HG03521 (cell line): Measurements from ENCODE around the gene FNDC10.
"Not testable (repeated sequence)": the region's sequence is repeated elsewhere in the genome, so short reads cannot be mapped to it uniquely, and the experiment has no call there.

Experiments used
- ATAC-seq: cut with Tn5 transposase; IDR thresholded peaks from one replicate; pipeline ENCODE4 v1.9.1; 2021; ENCODE audit warnings: mild to moderate bottlenecking, moderate library complexity; ENCODE audit not compliant: unreplicated experiment

The FNDC10 gene

DNA sequence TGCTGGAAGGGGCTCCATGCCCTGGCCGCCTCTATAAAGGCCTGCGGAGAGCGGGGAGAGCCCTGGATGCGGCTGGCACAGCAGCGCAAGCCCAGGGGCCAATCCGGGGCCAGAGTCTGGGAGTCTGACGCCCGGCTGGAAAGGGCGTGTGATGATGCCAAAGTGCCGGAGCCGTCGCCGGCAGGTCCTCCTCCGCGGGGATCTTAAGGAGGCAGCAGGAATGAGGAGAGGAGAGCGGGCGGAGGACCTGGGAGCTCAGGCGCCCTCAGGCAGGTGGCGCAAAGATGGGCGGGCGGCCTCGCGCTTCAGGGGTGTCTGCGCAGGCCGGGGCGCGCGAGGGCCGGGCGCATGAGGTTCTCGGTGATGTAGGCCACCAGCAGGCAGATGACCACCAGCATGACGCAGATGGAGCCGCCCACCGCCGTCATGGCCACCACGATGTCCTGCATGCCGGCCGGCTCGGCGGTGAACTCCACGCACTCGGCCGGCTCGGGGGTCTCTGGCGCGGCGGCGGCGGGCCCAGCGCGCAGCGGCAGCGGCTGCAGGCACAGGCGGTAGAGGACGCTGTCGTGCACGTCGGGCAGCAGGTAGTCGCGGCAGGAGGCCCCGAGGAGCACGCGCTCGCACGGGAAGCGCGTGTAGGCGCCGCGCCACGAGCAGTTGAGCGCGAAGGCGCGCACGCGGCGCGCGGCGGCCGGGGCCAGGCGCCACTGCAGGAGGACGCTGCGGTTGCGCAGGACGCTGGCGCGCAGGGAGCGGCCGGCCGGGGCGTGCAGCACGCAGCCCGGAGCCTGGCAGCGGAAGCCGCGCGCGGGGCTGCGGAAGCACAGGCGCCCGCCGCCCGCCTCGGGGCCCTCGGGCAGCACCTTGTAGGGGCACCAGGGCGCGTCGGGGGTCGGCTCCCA lies 653 bp downstream of the FNDC10 start:
- no peak for ATAC-seq

- no peak for ATAC-seq
These were observed 1.3 kb downstream of the FNDC10 start for GRCh38 chr1:1598720-1599029.

DNA sequence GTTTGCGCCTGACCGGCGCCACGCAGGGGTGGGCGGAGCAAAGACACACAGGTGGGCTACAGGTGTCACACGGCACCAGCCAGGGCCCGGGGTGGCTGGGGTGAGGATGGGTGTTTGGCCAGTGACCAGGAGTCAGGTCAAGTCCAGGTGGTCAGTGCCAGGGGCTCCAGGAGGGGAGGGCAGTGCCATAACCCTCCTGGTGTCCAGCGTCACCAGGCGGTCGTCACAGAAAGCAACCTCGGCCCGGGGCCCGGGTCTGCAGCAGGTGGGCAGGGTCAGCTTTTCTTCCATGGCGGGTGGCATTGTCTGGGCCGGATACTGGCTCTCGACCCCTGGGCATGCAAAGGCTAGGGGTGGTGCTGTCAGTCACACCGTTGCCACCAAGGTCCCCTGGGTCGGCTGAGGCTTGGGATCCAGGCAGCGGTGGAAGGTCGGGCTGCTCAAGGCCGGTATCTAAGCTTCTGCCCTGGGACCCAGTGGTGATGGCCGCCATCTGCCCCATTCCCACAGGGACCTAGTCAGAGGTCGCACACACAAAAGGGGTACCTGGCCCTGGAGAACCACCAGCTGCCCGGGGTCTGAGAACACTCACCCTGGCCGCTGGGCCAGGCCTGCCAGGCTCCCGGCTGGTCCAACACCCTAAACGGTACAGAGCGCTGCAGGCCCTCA lies 1.8 kb downstream of the FNDC10 start:
- ATAC-seq: no peak

DNA sequence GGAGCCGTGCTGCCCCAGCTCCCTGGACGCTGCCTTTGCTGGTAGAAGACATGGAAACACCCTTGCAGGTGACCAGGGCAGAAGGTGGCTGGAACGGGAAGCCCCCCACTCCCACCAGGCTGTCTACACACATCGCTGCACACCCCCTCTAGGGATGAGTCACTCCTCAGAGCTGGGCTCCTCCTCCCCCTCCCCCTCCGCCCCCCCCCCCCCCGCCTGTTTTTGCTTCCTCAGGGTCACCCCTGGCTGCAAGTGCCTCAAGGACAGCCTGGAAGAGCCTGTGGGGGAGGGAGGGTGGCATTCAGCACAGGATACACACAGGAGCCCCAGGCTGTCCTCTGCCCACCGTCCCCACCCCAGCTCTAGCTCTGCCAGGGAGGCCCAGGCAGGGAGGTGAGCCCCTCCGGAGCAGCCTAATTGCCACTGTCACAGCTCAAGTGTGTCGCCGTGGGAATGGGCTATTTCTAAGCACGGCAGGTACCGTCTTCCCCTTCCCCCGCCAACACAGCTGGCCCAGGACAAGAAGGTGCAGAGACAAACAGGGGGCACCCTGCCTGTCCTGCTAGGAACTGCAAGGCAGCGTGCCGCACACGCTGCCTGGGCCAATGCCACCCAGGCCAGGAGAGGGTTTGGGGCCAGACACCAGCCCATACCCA lies 2.5 kb downstream of the FNDC10 start:
- no peak for ATAC-seq

GRCh38 chr1:1596493-1597274 lies 3.3 kb downstream of the FNDC10 start:
- ATAC-seq: no peak

DNA sequence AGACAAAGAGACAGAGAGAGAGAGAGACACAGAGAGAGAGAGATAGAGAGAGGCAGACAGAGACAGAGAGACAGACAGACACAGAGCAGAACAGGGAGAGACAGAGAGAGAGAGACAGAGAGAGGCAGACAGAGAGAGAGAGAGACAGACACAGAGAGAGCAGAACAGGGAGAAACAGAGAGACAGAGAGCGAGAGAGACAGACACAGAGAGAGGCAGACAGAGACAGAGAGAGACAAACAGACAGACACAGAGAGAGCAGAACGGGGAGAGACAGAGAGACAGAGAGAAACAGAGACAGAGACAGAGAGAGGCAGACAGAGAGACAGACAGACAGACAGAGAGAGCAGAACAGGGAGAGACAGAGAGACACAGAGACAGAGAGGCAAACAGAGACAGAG lies 4.6 kb downstream of the FNDC10 start:
- ATAC-seq: not testable (repeated sequence)

DNA sequence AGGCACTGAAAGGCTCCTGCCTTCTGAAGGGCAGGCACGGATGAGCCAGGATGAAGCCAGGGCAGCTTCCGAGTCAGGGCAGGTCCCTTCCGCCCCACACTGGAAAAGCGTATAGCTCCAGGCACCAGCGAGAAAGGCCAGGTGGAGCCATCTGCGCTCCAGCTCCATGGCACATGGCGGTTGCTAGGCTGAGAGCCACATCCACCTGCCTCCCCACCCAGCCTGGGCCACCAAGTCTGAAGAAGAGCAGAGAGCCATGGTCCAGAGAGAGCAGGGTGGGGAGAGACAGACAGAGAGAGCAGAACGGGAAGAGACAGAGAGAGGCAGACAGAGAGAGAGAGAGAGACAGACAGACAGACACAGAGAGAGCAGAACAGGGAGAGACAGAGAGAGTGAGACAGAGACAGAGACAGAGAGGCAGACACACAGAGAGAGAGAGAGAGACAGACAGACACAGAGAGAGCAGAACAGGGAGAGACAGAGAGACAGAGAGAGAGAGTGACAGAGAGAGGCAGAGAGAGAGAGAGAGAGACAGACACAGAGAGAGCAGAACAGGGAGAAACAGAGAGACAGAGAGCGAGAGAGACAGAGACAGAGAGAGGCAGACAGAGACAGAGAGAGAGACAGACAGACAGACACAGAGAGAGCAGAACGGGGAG lies 5.2 kb downstream of the FNDC10 start:
- no peak for ATAC-seq

GRCh38 chr1:1593834-1594601 lies 5.9 kb downstream of the FNDC10 start:
- no peak for ATAC-seq

GRCh38 chr1:1591452-1591851 lies 8.5 kb downstream of the FNDC10 start:
- no peak for ATAC-seq

DNA sequence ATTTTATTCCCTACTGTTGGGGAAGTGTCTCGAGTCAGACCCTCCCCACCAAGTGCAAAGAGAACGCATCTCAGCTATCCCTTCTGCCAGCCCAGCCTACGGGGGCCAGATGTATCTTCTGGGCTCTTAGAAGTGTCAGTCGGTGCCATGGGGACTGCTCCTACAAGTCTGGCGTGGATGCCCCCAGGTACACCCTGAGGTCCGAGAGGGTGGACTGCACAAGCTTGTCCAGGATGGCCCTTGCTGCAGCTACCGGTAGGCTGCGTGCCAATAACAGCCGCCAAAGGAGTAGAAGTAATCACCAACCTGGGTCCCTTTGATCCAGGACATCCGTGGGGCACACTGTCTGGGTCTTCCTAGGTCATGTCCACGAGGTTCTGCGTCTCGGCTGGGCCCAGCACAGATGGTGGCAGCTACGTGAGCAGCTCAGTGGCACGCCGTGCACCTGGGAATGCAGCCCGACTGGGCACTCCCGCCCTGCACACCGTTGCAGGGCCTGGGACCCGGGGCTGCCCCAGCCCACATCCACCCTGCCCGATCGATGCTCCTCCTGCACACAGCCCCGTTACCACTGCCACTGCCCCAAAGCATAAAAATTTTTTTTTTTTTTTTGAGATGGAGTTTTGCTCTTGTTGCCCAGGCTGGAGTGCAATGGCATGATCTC lies 16.5 kb downstream of the FNDC10 start:
- no peak for ATAC-seq

GRCh38 chr1:1582585-1583346 lies 17.2 kb downstream of the FNDC10 start:
- no peak for ATAC-seq

DNA sequence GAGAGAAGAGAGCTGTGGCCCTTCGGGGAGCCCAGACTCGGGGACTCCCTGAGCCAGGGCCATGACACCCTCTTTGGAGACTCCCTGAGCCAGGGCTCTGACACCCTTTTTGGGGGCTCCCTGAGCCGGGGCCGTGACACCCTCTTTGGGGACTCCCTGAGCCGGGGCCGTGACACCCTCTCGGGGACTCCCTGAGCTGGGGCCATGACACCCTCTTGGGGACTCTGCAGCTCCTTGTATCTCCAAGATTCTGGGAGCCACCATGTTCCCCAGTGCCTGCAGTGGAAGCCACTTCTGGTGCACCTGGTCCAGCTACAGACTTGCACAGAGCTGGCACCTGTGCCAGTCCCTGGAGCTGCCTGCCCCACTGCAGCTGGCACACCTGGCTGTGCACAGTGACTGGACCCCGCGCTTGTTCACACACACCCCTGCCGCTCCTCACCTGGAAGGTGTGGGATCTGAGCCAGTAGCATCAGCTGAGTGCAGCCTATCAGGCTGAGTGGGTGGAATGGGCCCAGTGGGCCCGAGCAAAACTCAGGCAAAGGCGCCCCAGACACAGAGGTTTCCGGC lies 21.5 kb downstream of the FNDC10 start:
- ATAC-seq: no peak

- ATAC-seq: no peak
These were observed 22.4 kb downstream of the FNDC10 start for GRCh38 chr1:1577367-1578011.

- ATAC-seq: peak; percentile 76
These were observed 25.0 kb downstream of the FNDC10 start, which contains the start of gene SSU72 for GRCh38 chr1:1574721-1575537. Gene SSU72 (minus strand): TSS chr1:1574863. CDS start chr1:1574557, 306 bp downstream.

- ATAC-seq: peak; percentile 67
These were observed 25.9 kb downstream of the FNDC10 start for GRCh38 chr1:1573843-1574720.

GRCh38 chr1:1569341-1569740 lies 30.6 kb downstream of the FNDC10 start:
- no peak for ATAC-seq
